ENCODE data around the gene EIF1AD. TPM values are rescaled to one million over a fixed set of nuclear protein-coding genes. Genes with fewer than 3 reads are reported as not detected.
"Not testable (repeated sequence)": the region's sequence is repeated elsewhere in the genome, so short reads cannot be mapped to it uniquely, and the experiment has no call there.

Gene EIF1AD
- total and polyA plus RNA-seq, 11 donors, result 12.9 to 44.0 (median 20.7) TPM

DNA sequence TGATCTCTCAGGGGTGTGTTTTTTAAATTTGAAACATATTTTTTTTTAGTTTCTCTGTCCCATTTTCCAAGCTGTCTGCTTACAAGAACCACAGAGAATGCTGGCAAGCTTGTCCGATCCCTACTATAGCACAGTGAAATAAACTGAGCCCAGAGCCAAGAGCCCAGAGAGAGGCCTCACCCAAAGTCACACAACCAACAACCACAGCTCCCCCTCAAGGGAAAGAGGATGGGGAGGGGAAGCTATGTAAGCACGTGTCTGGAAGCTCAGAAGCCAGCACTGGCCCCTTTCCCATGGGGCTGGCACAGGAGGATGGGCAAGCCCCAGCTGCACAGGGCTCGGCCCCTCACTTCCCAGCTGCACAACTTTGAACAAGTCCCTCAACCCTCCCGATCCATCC lies 43.7 kb downstream of the EIF1AD start:
- no peak for ATAC-seq
- H3K4me1 ChIP-seq, result peaks cover 3 to 19% (median 14%) of the 10 kb centered on the region in 12 donors
- H3K27me3 ChIP-seq, result peaks cover 0 to 6% (median 0%) of the 10 kb centered on the region in 9 donors
- intact Hi-C loops (cut with DNase I), result loop anchor here in 3 of 10 donors (5.0 kb wide), 1 partner anchor 36 kb away; no protein-coding TSS in a partner anchor
- 54 to 62% (median 60%) methylated on average over 3 to 4 of the region's 4 CpGs for WGBS, 4 donors
- H3K36me3 ChIP-seq, result no peaks in the 10 kb centered on the region
- H3K9me3 ChIP-seq, result no peaks in the 10 kb centered on the region
- no peak overlapping the region for H3K27ac ChIP-seq
- TF ChIP-seq, protein P1, sequence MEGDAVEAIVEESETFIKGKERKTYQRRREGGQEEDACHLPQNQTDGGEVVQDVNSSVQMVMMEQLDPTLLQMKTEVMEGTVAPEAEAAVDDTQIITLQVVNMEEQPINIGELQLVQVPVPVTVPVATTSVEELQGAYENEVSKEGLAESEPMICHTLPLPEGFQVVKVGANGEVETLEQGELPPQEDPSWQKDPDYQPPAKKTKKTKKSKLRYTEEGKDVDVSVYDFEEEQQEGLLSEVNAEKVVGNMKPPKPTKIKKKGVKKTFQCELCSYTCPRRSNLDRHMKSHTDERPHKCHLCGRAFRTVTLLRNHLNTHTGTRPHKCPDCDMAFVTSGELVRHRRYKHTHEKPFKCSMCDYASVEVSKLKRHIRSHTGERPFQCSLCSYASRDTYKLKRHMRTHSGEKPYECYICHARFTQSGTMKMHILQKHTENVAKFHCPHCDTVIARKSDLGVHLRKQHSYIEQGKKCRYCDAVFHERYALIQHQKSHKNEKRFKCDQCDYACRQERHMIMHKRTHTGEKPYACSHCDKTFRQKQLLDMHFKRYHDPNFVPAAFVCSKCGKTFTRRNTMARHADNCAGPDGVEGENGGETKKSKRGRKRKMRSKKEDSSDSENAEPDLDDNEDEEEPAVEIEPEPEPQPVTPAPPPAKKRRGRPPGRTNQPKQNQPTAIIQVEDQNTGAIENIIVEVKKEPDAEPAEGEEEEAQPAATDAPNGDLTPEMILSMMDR (IDR thresholded peaks at IDR 0.05), result no peak
- TF ChIP-seq POLR2A (IDR thresholded peaks at IDR 0.05), result no peak
- no peak overlapping the region for H3K4me3 ChIP-seq
- DNase-seq, result no peak

DNA sequence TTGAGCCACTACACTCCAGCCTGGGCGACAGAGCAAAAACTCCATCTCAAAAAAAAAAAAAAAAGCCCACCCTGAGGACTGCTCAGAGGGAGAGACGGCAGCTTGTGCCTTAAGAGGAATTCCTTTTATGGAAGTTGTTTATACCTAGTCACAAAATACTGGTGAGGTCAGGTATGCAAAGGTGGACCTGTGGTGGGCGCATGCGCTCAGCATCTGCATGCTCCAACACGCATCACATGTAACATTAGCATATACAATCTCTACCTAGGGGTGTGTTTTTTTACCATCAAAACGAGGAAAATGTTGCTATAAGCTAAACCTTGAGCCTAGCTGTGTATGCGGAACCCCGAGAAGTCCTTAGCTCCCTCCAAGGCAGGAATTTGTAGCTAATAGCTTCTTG lies 47.2 kb downstream of the EIF1AD start:
- no peak overlapping the region for H3K4me3 ChIP-seq
- H3K27me3 ChIP-seq, result peaks cover 0 to 11% (median 0%) of the 10 kb centered on the region in 9 donors
- DNase-seq (no peak), ATAC-seq (no peak)
- no peaks in the 10 kb centered on the region for H3K9me3 ChIP-seq
- no peaks in the 10 kb centered on the region for H3K4me1 ChIP-seq
- H3K36me3 ChIP-seq, result no peaks in the 10 kb centered on the region
- TF ChIP-seq, protein P1 (IDR thresholded peaks at IDR 0.05), result no peak
- TF ChIP-seq POLR2A (IDR thresholded peaks at IDR 0.05), result no peak
- WGBS, 4 donors, result 67 to 76% (median 75%) methylated on average over 8 of the region's 8 CpGs
- intact Hi-C loops (cut with DNase I), result loop anchor here in 3 of 10 donors (5.0 kb wide), 1 partner anchor 32 kb away; no protein-coding TSS in a partner anchor
- no peak overlapping the region for H3K27ac ChIP-seq

DNA sequence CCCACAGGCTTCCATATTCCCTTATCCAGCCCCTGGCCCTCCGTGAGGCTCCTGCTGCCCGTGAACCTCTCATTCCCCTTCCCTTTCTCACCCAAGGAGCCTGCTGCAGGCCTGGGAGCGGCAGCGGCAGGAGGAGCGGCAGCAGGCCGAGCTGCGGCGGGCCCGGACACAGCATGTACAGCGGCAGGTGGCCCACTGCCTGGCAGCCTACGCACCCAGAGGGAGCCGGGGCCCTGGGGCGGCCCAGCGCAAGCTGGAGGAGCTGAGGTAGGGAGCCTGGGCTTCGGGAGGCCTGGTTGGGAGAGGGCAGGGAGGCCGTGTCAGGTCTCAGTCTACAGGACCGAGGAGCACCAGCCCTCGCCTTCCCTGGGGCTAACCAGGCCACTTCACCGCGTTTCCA lies 48.5 kb downstream of the EIF1AD start:
- DNase-seq (no peak), ATAC-seq (peak in 1 of 4 donors; percentile 15)
- intact Hi-C loops (cut with DNase I), result no loop called here
- 79 to 89% (median 84%) methylated on average over 18 to 20 of the region's 20 CpGs for WGBS, 4 donors
- H3K36me3 ChIP-seq, result no peaks in the 10 kb centered on the region
- no peaks in the 10 kb centered on the region for H3K4me1 ChIP-seq
- H3K9me3 ChIP-seq, result no peaks in the 10 kb centered on the region
- H3K27me3 ChIP-seq, result peaks cover 0 to 11% (median 0%) of the 10 kb centered on the region in 9 donors
- no peak for TF ChIP-seq POLR2A (IDR thresholded peaks at IDR 0.05)
- TF ChIP-seq, protein P1 (IDR thresholded peaks at IDR 0.05), result no peak
- H3K4me3 ChIP-seq, result no peak overlapping the region
- H3K27ac ChIP-seq, result no peak overlapping the region

DNA sequence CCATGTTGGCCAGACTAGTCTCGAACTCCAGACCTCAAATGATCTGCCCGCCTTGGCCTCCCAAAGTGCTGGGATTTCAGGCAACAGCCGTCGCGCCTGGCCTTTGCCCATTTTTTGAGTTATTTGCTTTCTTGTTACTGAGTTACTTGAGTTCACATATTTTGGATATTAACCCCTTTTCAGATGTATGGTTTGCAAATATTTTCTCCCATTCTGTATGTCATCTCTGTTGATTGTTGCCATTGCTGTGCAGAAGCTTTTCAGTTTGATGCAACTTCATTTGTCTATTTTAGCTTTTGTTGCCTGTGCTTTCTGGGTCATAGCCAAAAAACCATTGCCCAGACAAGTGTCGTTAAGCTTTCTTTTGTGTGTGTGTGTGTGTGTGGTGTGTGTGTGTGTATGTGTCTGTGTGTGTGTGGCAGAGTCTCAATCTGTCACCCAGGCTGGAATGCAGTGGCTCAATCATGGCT lies 49.9 kb downstream of the EIF1AD start:
- H3K27ac ChIP-seq, result no peak overlapping the region
- peaks cover 0 to 11% (median 0%) of the 10 kb centered on the region in 9 donors for H3K27me3 ChIP-seq
- ATAC-seq, result no peak
- no peak overlapping the region for H3K4me3 ChIP-seq
- no peaks in the 10 kb centered on the region for H3K9me3 ChIP-seq
- intact Hi-C loops (cut with DNase I), result no loop called here
- 67 to 79% (median 74%) methylated on average over 6 of the region's 6 CpGs for WGBS, 4 donors
- no peak for DNase-seq
- H3K36me3 ChIP-seq, result no peaks in the 10 kb centered on the region
- H3K4me1 ChIP-seq, result no peaks in the 10 kb centered on the region
- TF ChIP-seq, protein P1 (IDR thresholded peaks at IDR 0.05), result no peak
- no peak for TF ChIP-seq POLR2A (IDR thresholded peaks at IDR 0.05)

DNA sequence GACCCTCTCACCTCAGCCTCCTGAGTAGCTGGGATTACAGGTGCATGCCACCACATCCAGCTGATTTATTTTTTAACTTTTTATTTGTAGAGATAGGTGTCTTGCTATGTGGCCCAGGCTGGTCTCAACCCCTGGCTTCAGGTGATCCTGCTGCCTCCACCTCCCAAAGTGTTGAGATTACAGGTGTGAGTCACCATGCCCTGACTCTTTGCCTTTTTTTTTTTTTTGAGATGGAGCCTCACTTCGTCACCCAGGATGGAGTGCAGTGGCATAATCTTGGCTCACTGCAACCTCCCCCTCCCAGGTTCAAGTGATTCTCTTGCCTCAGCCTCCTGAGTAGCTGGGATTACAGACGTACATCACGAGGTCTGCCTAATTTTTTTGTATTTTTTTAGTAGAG lies 50.3 kb downstream of the EIF1AD start:
- H3K4me3 ChIP-seq; H3K4me1 ChIP-seq; intact Hi-C loops (cut with DNase I); H3K27ac ChIP-seq; H3K36me3 ChIP-seq; DNase-seq; H3K9me3 ChIP-seq; ATAC-seq: not testable (repeated sequence)
- H3K27me3 ChIP-seq, result peaks cover 0 to 11% (median 0%) of the 10 kb centered on the region in 9 donors
- 54 to 62% (median 57%) methylated on average over 3 of the region's 3 CpGs for WGBS, 4 donors

DNA sequence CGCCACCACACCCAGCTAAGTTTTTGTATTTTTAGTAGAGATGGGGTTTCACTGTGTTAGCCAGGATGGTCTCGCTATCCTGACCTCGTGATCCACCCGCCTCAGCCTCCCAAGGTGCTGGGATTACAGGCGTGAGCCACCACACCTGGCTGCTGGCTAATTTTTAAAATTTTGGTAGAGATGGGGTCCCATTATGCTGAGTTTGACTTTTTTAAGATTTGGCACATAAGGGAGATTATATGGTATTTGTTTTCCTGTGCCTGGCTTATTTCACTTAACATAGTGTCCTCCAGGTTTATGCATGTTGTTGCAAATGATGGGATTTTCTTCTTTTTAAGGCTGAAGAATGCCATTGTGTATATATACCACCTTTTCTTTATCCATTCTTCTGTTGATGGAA lies 51.2 kb downstream of the EIF1AD start:
- DNase-seq; ATAC-seq; intact Hi-C loops (cut with DNase I); H3K36me3 ChIP-seq; H3K4me3 ChIP-seq; H3K4me1 ChIP-seq; H3K27ac ChIP-seq; H3K9me3 ChIP-seq: not testable (repeated sequence)
- WGBS, 4 donors, result 91 to 95% (median 94%) methylated on average over 5 of the region's 5 CpGs
- H3K27me3 ChIP-seq, result peaks cover 0 to 12% (median 0%) of the 10 kb centered on the region in 9 donors
